HCT116 (cell line): Measurements from ENCODE around the gene USP3.
A peak's percentile ranks its signal among the peaks of the same experiment; 100 is the strongest.

Source experiments
- CEBPB ChIP-seq: IDR thresholded peaks from 2 replicates; pipeline ENCODE4 v1.6.1; 2012; ENCODE audit warnings: low read depth
- POLR2A ChIP-seq: IDR thresholded peaks from 2 replicates; pipeline ENCODE4 v1.7.0; 2011; ENCODE audit warnings: borderline replicate concordance; ENCODE audit not compliant: insufficient read depth, insufficient read length; ENCODE audit errors: extremely low read depth
- POLR2AphosphoS5 ChIP-seq: IDR thresholded peaks from 2 replicates; pipeline ENCODE4 v1.6.1; 2011; ENCODE audit warnings: mild to moderate bottlenecking, low read depth, low read length, moderate library complexity
- RAD21 ChIP-seq: IDR thresholded peaks from 2 replicates; pipeline ENCODE4 v1.6.1; 2012; ENCODE audit warnings: low read depth, mild to moderate bottlenecking
- SIN3A ChIP-seq: IDR thresholded peaks from 2 replicates; pipeline ENCODE4 v1.6.1; 2012; ENCODE audit warnings: low read depth
- SP1 ChIP-seq: IDR thresholded peaks from 2 replicates; pipeline ENCODE4 v1.6.1; 2012; ENCODE audit warnings: low read depth
- YY1 ChIP-seq: IDR thresholded peaks from 2 replicates; pipeline ENCODE4 v1.6.1; 2011; ENCODE audit warnings: low read length, low read depth, moderate library complexity, mild to moderate bottlenecking; ENCODE audit not compliant: insufficient replicate concordance; ENCODE audit errors: extremely low read depth
- ZFX ChIP-seq: fragments of 450-650 bp; IDR thresholded peaks from 2 replicates; pipeline ENCODE4 v1.6.1; 2017
- TF ChIP-seq, protein P1 (sequence below), 3 experiments: fragments of 200-600 bp in 1 of 3; sonication (generic) in 1 of 3; IDR thresholded peaks in 2 of 3; conservative IDR thresholded peaks in 1 of 3; 2 replicates each; pipeline ENCODE4 v1.5.1; 2012 to 2017; ENCODE audit warnings: low read depth in 2 of 3, low read length in 2 of 3, antibody characterized with exemption in 1 of 3, borderline replicate concordance in 1 of 3, control low read depth in 1 of 3, mild to moderate bottlenecking in 1 of 3, mixed read lengths in 1 of 3, mixed run types in 1 of 3, moderate library complexity in 1 of 3; ENCODE audit not compliant: insufficient read depth in 1 of 3
- TF ChIP-seq, protein P2 (sequence below): IDR thresholded peaks from 2 replicates; pipeline ENCODE4 v1.6.1; 2011; ENCODE audit warnings: mild to moderate bottlenecking, low read length, moderate library complexity; ENCODE audit not compliant: insufficient replicate concordance; ENCODE audit errors: extremely low read depth

DNA sequence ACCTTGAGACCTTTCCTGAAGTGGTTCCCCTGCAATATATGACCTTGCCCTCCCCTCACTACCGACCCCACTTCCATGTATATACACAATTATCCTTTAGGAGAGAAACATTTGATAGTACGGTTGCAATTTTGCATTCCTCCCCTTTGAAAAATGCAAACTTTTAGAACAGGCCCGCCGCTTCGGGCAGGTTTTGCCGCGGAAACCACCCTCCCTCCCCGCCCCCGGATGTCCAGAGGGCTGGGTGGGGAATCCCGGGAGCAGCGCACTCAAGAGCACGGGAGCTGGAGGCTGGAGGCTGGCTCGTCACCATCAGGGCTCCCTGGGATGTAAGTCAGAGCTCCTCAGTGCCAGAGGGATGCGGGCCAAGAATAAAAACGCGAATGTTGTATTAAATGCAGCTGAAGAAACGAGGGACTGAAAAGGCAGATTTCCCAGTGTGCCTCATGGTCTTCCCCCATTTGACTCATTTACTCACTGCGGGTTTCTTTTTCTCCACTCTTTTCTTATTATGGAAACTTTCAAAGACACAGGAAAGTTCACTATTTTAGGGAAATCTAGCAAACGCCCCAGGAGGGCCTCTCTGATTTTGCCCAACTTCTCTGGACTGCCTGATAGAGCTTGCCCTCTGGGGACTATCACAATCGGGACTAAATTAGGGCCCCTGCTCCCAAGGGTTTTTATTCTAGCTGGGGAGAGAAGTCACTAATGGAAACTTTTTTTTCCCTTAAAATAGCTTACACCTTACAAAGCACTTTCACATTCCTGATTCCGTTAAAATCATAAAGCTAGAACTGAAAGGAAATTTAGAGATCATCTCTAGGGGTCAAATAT is 2.9 kb upstream of the USP3 start:
- no peak for TF ChIP-seq CEBPB
- TF ChIP-seq, protein P1, sequence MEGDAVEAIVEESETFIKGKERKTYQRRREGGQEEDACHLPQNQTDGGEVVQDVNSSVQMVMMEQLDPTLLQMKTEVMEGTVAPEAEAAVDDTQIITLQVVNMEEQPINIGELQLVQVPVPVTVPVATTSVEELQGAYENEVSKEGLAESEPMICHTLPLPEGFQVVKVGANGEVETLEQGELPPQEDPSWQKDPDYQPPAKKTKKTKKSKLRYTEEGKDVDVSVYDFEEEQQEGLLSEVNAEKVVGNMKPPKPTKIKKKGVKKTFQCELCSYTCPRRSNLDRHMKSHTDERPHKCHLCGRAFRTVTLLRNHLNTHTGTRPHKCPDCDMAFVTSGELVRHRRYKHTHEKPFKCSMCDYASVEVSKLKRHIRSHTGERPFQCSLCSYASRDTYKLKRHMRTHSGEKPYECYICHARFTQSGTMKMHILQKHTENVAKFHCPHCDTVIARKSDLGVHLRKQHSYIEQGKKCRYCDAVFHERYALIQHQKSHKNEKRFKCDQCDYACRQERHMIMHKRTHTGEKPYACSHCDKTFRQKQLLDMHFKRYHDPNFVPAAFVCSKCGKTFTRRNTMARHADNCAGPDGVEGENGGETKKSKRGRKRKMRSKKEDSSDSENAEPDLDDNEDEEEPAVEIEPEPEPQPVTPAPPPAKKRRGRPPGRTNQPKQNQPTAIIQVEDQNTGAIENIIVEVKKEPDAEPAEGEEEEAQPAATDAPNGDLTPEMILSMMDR (IDR thresholded peaks at IDR 0.05 in 2 of 3, conservative IDR thresholded peaks at IDR 0.05 in 1 of 3; ENCODE audit: borderline replicate concordance in 1 of 3, insufficient read depth in 1 of 3, low read depth in 2 of 3, low read length in 2 of 3), result no peak
- TF ChIP-seq SP1, result no peak
- no peak for TF ChIP-seq YY1
- TF ChIP-seq, protein P2, sequence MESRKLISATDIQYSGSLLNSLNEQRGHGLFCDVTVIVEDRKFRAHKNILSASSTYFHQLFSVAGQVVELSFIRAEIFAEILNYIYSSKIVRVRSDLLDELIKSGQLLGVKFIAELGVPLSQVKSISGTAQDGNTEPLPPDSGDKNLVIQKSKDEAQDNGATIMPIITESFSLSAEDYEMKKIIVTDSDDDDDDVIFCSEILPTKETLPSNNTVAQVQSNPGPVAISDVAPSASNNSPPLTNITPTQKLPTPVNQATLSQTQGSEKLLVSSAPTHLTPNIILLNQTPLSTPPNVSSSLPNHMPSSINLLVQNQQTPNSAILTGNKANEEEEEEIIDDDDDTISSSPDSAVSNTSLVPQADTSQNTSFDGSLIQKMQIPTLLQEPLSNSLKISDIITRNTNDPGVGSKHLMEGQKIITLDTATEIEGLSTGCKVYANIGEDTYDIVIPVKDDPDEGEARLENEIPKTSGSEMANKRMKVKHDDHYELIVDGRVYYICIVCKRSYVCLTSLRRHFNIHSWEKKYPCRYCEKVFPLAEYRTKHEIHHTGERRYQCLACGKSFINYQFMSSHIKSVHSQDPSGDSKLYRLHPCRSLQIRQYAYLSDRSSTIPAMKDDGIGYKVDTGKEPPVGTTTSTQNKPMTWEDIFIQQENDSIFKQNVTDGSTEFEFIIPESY, result no peak
- TF ChIP-seq RAD21, result no peak
- no peak for TF ChIP-seq POLR2A
- TF ChIP-seq SIN3A, result no peak
- TF ChIP-seq POLR2AphosphoS5, result peak; percentile 69
- TF ChIP-seq ZFX, result no peak
